ENCODE data around the gene NRGN. TPM values are rescaled to one million over a fixed set of nuclear protein-coding genes. Genes with fewer than 3 reads are reported as not detected.

Gene NRGN
- total RNA-seq, 1 experiment from 2014 or later = 2.9 TPM

DNA sequence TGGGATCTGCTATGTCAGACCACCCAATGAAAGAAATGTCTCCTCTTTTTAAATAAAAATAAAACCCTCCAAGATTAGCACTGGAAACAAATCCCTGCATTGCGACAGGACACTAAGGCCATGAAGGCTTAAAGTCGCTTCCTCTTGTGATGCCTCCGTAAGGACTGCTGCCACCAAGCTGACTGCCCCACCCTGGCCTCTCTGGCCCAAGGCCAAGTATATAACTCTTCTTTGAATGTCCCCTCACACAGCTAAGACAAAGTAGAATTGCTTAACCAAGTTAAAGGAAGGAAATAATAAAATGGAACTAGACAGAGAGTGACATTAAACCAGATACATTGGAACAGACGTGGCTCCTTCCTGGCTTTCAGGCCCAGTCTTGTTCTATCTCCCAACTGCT is 7.5 kb upstream of the NRGN start (continued):
- TF ChIP-seq NR1H2 (CRISPR knock-in tag; IDR thresholded peaks at IDR 0.05) = no peak
- no peak for TF ChIP-seq ZNF263 (CRISPR knock-in tag; IDR thresholded peaks at IDR 0.05; ENCODE audit: low read depth)
- no peak for TF ChIP-seq TEAD4 (CRISPR knock-in tag; IDR thresholded peaks at IDR 0.05)
- no peak for TF ChIP-seq IRF2 (CRISPR knock-in tag; IDR thresholded peaks at IDR 0.05; ENCODE audit: borderline replicate concordance, low read depth)
- no peak for TF ChIP-seq NR2C2 (CRISPR knock-in tag; IDR thresholded peaks at IDR 0.05)
- TF ChIP-seq ZNF317 (CRISPR knock-in tag; IDR thresholded peaks at IDR 0.05; ENCODE audit: borderline replicate concordance, low read depth) = no peak
- no peak for TF ChIP-seq ZNF423 (CRISPR knock-in tag; IDR thresholded peaks at IDR 0.05)
- TF ChIP-seq STAT6 (CRISPR knock-in tag; conservative IDR thresholded peaks at IDR 0.05; ENCODE audit: low read depth) = no peak
- TF ChIP-seq, protein P1, sequence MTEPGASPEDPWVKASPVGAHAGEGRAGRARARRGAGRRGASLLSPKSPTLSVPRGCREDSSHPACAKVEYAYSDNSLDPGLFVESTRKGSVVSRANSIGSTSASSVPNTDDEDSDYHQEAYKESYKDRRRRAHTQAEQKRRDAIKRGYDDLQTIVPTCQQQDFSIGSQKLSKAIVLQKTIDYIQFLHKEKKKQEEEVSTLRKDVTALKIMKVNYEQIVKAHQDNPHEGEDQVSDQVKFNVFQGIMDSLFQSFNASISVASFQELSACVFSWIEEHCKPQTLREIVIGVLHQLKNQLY (CRISPR knock-in tag; IDR thresholded peaks at IDR 0.05) = no peak
- TF ChIP-seq, protein P2, sequence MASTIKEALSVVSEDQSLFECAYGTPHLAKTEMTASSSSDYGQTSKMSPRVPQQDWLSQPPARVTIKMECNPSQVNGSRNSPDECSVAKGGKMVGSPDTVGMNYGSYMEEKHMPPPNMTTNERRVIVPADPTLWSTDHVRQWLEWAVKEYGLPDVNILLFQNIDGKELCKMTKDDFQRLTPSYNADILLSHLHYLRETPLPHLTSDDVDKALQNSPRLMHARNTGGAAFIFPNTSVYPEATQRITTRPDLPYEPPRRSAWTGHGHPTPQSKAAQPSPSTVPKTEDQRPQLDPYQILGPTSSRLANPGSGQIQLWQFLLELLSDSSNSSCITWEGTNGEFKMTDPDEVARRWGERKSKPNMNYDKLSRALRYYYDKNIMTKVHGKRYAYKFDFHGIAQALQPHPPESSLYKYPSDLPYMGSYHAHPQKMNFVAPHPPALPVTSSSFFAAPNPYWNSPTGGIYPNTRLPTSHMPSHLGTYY (CRISPR knock-in tag; IDR thresholded peaks at IDR 0.05) = no peak
- no peak for TF ChIP-seq ESRRA (CRISPR knock-in tag; IDR thresholded peaks at IDR 0.05; ENCODE audit: borderline replicate concordance)
- TF ChIP-seq OVOL2 (CRISPR knock-in tag; IDR thresholded peaks at IDR 0.05; ENCODE audit: borderline replicate concordance) = no peak
- TF ChIP-seq JUN (CRISPR knock-in tag; IDR thresholded peaks at IDR 0.05) = no peak

- Mint-ChIP-seq H3K9me3 (no peaks in the 10 kb centered on the region), H3K36me3 (no peaks in the 10 kb centered on the region), H3K4me3 (no peak overlapping the region), H3K27ac (no peak overlapping the region), H3K4me1 (peaks cover 23% of the 10 kb centered on the region), H3K27me3 (ENCODE audit: low read depth) (peaks cover 77% of the 10 kb centered on the region)
- TF ChIP-seq ATF2 (CRISPR knock-in tag; IDR thresholded peaks at IDR 0.05; ENCODE audit: borderline replicate concordance, low read depth) = no peak
- TF ChIP-seq ATF1 (CRISPR knock-in tag; IDR thresholded peaks at IDR 0.05) = no peak
- no peak for TF ChIP-seq FOXJ3 (CRISPR knock-in tag; IDR thresholded peaks at IDR 0.05; ENCODE audit: borderline replicate concordance)
- TF ChIP-seq EMX1 (CRISPR knock-in tag; IDR thresholded peaks at IDR 0.05) = no peak
- no peak for TF ChIP-seq FOXP1 (CRISPR knock-in tag; IDR thresholded peaks at IDR 0.05; ENCODE audit: borderline replicate concordance)
- TF ChIP-seq ZSCAN18 (CRISPR knock-in tag; IDR thresholded peaks at IDR 0.05) = no peak
- POLR2A ChIA-PET = no interaction called here
- CTCF ChIA-PET = interaction anchor here (0.9 kb wide), 1 partner anchor 10 kb away, joined by 4 read pairs; no protein-coding TSS in a partner anchor
- no peak for ATAC-seq
- DNase-seq (ENCODE audit: low spot score) = no peak
These were observed 3.0 kb upstream of the NRGN start for GRCh38 chr11:124736736-124737135.
